Rectal smooth muscle tissue (tissue), 1 donor: Measurements from ENCODE around the gene HOMER2.
A peak's percentile ranks its signal among the peaks of the same experiment; 100 is the strongest.
"Not testable (repeated sequence)": the region's sequence is repeated elsewhere in the genome, so short reads cannot be mapped to it uniquely, and the experiment has no call there.

Source experiments
- H3K27ac ChIP-seq: one replicate; pipeline ENCODE4 v1.7.0; 2013; ENCODE audit warnings: low read depth, low read length, inconsistent platforms
- H3K27me3 ChIP-seq: one replicate; pipeline ENCODE4 v1.7.0; 2013; ENCODE audit warnings: low read length; ENCODE audit not compliant: control insufficient read depth, insufficient read depth
- H3K36me3 ChIP-seq: one replicate; pipeline ENCODE4 v1.7.0; 2013; ENCODE audit warnings: low read length; ENCODE audit not compliant: control insufficient read depth, insufficient read depth
- H3K4me1 ChIP-seq: one replicate; pipeline ENCODE4 v1.7.0; 2013; ENCODE audit warnings: low read length; ENCODE audit not compliant: control insufficient read depth, insufficient read depth
- H3K4me3 ChIP-seq: one replicate; pipeline ENCODE4 v1.7.0; 2013; ENCODE audit warnings: low read length
- H3K9ac ChIP-seq: one replicate; pipeline ENCODE4 v1.7.0; 2013; ENCODE audit warnings: low read length

The HOMER2 gene

DNA sequence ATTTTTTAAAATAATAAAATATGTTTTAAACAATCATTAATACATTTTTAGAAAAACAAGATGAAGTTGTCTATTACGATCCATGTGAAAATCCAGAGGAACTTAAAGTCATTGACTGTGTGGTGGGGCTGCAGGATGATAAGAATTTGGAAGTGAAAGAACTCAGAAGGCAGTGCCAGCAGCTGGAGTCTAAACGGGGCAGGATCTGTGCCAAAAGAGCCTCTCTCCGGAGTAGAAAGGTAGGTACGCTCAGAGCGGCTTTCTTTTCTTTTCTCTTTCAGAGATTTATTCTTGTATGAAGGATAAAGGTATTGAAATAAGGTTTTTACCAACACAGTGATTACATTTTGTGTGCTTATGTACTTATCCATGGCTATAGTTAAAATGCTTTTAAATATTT lies 129.5 kb downstream of the HOMER2 start:
- Histone ChIP-seq H3K27ac (no peak overlapping the region), H3K27me3 (no peaks in the 10 kb centered on the region), H3K36me3 (peaks cover 16% of the 10 kb centered on the region), H3K4me1 (no peaks in the 10 kb centered on the region), H3K4me3 (no peak overlapping the region), H3K9ac (no peak overlapping the region)

DNA sequence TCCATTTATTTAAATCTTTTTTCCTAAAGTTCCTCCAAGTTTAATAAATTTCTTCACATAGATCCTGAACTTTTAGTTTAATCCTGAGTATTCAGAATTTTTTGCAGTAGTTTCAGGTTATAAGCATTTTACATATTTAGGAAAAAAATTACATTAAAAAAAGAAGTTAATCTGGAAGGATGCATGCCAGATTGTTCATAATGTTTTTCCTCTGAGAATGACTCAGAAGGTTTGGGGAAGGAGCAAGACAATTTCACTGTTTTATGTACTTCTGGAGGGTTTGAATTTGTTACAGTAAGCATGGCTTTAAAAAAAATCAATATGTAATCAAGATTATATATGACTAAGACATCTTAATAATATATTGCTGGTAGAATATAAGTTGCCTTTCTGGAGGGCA lies 130.7 kb downstream of the HOMER2 start:
- H3K27ac ChIP-seq, H3K4me3 ChIP-seq, H3K9ac ChIP-seq, H3K27me3 ChIP-seq, H3K4me1 ChIP-seq: not testable (repeated sequence)
- H3K36me3 ChIP-seq: peaks cover 16% of the 10 kb centered on the region

DNA sequence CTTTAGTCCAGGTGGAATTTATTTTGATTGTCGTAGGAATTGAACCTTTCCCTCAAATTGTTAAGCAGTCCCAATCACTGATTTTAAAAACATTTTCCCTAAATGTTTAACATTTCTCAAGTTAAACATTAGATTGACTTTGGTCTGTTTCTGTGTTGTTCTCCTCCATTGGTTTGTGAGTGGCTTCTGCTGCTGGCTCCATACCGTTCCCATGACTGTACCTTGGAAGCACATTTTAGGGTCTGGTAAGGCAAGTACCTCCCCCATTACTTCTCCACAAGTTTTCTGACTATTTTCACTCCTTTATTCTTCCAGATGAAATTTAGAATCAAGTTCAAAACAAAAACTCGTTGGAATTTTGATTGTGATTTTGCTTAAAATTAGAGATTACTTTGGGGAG lies 131.1 kb downstream of the HOMER2 start:
- H3K9ac ChIP-seq, H3K4me1 ChIP-seq, H3K27me3 ChIP-seq, H3K27ac ChIP-seq, H3K4me3 ChIP-seq: not testable (repeated sequence)
- peaks cover 16% of the 10 kb centered on the region for H3K36me3 ChIP-seq

DNA sequence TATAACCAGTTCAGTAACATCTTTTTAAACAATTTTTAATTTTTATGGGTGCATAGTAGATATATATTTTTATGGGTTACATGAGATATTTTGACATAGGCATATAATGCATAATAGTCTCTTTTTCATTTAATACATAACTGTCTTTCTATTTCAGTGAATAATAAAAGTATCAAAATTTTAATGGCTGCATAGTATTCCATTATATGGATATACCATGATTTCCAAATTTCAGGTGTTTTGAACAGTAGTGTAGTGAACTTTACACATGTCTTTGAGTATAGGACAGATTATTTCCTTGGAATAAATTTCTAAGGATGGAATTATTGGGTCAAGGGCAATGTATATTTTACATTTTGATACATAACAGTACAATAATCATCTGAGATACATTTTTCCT lies 132.4 kb downstream of the HOMER2 start:
- peaks cover 14% of the 10 kb centered on the region for H3K36me3 ChIP-seq

DNA sequence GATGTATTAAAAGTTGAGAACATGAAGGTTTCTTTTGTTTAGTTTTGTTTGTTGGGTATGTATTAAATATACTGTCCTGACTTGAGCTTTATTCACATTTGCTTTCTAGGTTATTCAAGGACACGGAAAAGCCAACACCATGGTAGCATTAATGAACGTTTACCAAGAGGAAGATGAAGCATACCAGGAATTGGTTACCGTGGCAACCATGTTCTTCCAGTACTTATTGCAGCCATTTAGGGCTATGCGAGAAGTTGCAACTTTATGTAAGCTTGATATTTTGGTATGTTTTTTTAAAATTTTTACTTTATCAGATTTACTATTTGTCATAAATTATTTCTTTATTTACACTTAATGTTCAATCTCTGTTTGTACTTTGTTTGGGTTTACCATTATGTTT lies 139.5 kb downstream of the HOMER2 start:
- H3K4me3 ChIP-seq: no peak overlapping the region
- H3K36me3 ChIP-seq: peaks cover 6% of the 10 kb centered on the region
- H3K4me1 ChIP-seq: peaks cover 17% of the 10 kb centered on the region
- no peaks in the 10 kb centered on the region for H3K27me3 ChIP-seq
- no peak overlapping the region for H3K27ac ChIP-seq
- no peak overlapping the region for H3K9ac ChIP-seq

More for the DNA sequence above, 132.4 kb downstream of the HOMER2 start:
- H3K27me3 ChIP-seq: no peaks in the 10 kb centered on the region
- H3K27ac ChIP-seq: no peak overlapping the region
- H3K9ac ChIP-seq: no peak overlapping the region
- H3K4me3 ChIP-seq: no peak overlapping the region
- no peaks in the 10 kb centered on the region for H3K4me1 ChIP-seq

DNA sequence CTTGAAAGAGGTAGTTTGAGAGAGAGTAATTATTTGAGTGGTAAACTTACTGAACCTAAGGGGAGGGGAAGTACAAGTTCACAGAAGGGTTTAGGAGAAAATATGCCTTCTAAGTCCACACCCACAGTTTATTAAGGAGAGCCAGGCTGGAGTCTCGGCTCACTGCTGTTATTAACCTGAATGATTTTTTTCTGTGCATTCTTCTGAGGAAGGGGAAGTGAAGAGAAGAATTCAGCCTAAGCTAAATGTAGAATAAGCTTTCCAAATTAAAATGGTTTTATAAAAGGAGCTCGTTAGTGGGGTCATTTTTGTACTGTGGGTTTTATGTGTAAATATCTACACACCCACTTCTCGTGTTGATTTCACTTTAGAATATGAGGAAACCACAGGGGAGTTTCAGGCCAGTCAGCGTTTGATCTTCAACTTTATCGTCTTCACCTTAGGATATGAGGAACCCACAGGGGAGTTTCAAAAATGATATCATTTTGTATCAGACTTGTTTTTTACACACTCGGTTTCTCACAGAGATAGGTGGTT lies 141.6 kb downstream of the HOMER2 start:
- H3K4me3 ChIP-seq: peak overlapping the region; percentile 98
- H3K4me1 ChIP-seq: peaks cover 17% of the 10 kb centered on the region
- no peaks in the 10 kb centered on the region for H3K27me3 ChIP-seq
- peak overlapping the region; percentile 99 for H3K27ac ChIP-seq
- peak overlapping the region; percentile 96 for H3K9ac ChIP-seq
- no peaks in the 10 kb centered on the region for H3K36me3 ChIP-seq

DNA sequence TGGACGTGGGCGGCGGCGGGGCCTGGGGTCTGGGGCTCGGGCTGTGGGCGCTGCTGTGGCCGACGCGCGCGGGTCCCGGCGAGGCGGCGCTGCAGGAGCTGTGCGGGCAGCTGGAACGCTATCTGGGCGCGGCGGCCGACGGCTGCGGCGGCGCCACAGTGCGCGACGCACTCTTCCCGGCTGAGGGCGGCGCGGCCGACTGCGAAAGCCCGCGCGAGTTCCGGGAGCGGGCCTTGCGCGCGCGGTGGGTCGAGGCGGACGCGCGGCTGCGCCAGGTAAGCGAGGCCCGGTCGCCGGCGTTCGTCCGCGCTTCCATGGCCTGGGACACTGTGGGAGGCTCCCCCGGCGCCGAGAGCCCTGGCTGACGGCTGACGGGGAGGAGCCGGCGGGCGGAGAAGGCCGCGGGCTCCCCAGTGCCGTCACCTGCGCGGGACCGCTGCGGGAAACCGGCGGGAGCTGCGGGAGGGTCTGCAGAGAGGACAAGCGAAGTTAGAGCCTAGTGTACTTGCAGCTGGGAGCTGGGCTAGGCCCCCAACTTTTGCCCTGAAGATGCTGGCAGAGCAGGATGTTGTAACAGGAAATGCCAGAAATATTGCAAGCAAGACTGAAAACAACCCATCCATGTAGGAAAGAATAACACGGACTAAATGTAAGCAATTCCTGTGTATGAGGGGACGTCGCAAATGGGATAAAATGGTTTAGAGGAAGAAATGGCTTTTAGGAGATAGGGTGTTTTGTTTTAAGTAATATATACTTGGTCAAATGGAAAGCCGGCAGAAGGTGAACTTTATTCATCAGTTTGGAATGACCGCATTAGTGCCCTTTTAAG lies 142.2 kb downstream of the HOMER2 start:
- H3K4me1 ChIP-seq: peaks cover 17% of the 10 kb centered on the region
- H3K27ac ChIP-seq: peak overlapping the region; percentile 99
- H3K4me3 ChIP-seq: peak overlapping the region; percentile 98
- H3K27me3 ChIP-seq: no peaks in the 10 kb centered on the region
- no peaks in the 10 kb centered on the region for H3K36me3 ChIP-seq
- peak overlapping the region; percentile 96 for H3K9ac ChIP-seq

DNA sequence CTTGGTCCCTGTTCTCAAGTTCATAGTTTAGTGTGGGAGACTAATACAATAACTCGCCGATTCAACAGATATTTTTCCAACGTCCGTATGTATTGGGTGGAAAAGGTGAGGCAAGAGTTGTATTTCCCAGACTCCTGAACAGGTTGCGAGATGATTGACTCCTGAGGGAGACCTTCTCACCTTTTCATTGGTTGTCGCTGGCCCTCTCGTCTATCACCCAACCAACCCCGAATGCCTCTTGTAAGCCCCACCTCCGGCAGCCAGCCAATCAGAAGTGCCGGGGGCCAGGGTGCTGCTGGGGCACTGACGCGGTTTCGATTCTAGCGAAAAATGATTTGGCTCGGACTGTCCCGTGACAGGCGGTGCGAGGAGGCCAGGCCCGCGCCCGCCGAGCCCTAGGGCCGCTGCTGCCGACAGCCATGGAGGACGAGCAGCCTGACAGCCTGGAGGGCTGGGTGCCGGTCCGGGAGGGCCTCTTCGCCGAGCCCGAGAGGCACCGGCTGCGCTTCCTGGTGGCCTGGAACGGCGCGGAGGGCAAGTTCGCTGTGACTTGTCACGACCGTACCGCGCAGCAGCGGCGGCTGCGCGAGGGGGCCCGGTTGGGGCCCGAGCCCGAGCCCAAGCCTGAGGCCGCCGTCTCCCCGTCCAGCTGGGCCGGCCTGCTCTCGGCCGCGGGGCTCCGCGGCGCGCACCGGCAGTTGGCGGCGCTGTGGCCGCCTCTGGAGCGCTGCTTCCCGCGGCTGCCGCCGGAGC lies 143.0 kb downstream of the HOMER2 start, which contains the start of gene WHAMM:
WHAMM (plus strand) TSS at position 321 of the 753 bp plus-strand sequence; CDS start at position 420, 99 bp downstream.
- Histone ChIP-seq H3K4me3 (peak within 1 kb of the TSS; percentile 98), H3K27ac (peak within 1 kb of the TSS; percentile 99), H3K27me3 (no peaks in the 10 kb centered on the region), H3K9ac (peak within 1 kb of the TSS; percentile 96), H3K36me3 (no peaks in the 10 kb centered on the region), H3K4me1 (peaks cover 17% of the 10 kb centered on the region)

DNA sequence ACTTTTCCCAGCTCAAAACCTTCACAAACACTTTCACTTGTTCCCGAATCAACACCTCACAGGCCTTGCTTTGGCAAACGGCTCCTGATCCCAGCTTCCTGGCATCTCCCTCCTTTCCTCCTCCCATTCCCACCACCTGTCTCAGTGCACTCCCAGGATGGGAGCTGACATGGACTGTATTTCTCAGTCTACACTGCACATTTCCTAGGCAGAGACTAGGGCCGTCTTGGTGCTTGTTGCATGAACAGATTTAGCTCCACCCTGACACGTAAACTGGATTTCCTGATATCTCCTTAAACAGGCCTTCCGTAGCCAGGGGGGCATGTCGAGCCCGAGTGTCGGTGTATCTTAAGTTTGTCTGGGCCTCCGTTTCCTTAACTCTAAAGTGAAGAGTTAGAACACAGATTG lies 143.9 kb downstream of the HOMER2 start:
- H3K4me1 ChIP-seq: peaks cover 17% of the 10 kb centered on the region
- no peaks in the 10 kb centered on the region for H3K36me3 ChIP-seq
- no peak overlapping the region for H3K9ac ChIP-seq
- H3K27ac ChIP-seq: peak overlapping the region; percentile 99
- H3K27me3 ChIP-seq: no peaks in the 10 kb centered on the region
- peak overlapping the region; percentile 40 for H3K4me3 ChIP-seq

DNA sequence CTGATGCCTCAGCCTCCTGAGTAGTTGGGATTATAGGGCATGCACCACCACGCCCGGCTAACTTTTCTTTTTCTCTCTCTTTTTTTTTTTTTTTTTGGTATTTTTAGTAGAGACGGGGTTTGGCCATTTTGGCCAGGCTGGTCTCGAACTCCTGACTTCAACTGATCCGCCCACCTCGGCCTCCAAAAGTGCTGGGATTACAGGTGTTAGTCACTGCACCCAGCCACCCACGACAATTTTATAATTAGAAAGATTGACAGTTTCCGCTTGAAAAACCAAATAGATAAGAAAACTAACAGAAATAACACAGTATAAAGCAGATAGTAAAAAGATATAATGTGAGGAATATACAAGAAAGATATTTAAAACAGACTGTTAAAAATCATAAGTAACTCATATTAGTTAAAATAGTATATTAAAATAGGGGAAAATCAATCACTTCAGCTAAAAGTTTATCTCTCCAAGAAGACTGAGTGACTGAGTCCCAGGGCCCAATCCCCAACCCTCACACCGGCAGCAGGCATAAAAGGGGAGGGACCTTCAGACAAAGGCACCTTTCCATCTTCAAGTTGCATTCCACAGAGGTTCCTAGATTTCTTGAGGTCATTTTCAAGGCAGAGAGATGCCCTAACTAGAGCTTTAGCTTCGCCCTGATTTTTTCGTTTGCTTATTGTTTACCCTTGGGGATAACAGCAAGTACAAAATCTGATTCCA lies 144.4 kb downstream of the HOMER2 start:
- H3K4me1 ChIP-seq: peaks cover 17% of the 10 kb centered on the region
- H3K27me3 ChIP-seq: no peaks in the 10 kb centered on the region
- H3K4me3 ChIP-seq: no peak overlapping the region
- H3K36me3 ChIP-seq: no peaks in the 10 kb centered on the region
- no peak overlapping the region for H3K27ac ChIP-seq
- no peak overlapping the region for H3K9ac ChIP-seq

DNA sequence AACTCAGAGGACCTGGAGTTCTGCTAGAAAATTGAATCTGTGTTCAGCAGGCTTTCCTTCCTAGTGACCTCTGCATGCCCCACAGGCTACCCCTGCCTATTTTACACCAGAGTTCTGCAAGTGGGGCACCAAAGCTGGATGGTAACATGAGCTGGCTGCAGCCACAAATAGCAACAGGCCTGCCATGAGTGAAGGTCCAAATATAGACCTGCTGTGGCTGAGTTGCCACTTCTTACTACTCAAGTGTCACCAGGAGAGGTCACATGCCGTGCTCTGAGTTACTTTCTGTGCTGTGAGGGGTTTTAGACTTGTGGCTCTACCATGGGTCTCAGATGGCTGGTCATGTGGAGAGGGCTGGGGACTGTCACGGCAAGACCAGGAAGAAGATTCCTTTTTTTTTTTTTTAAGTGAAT lies 146.5 kb downstream of the HOMER2 start, which contains the start of gene FSD2:
FSD2 (minus strand) TSS at position 76 of the 413 bp plus-strand sequence. CDS start 18,679 bp downstream, outside the sequence.
- Histone ChIP-seq H3K27ac (no peak within 1 kb of the TSS), H3K27me3 (no peaks in the 10 kb centered on the region)

DNA sequence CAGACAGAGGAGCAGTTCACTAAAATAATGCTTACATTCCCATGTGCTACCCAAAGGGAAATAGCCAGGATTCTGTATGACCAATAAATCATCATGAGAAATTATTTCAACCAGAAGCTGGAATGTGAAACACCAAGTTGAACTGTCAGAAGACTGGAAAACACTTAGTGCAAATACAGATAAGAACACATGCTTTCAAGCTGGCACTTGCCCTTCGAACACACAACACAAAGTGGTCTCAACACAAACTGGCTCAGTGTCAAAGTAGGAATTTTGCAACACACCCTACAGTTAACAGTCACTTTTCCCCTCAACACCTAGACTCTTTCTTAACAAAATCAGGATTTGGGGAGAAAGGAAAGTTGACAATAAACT lies 148.0 kb downstream of the HOMER2 start:
- Histone ChIP-seq H3K4me1 (peaks cover 4% of the 10 kb centered on the region), H3K27me3 (no peaks in the 10 kb centered on the region), H3K27ac (no peak overlapping the region), H3K36me3 (no peaks in the 10 kb centered on the region), H3K4me3 (no peak overlapping the region), H3K9ac (no peak overlapping the region)

More for the DNA sequence above, 146.5 kb downstream of the HOMER2 start, which contains the start of gene FSD2:
- no peaks in the 10 kb centered on the region for H3K36me3 ChIP-seq
- peaks cover 7% of the 10 kb centered on the region for H3K4me1 ChIP-seq
- no peak within 1 kb of the TSS for H3K9ac ChIP-seq
- no peak within 1 kb of the TSS for H3K4me3 ChIP-seq
